GM19193 (cell line): ENCODE measurements around the gene RPL13.

Experiments
- POLR2A ChIP-seq: IDR thresholded peaks from 4 replicates; pipeline ENCODE4 v1.6.1; 2011; ENCODE audit not compliant: insufficient read depth, insufficient read length; ENCODE audit errors: extremely low read depth

Gene RPL13

GRCh38 chr16:89536886-89537548, 23.5 kb upstream of the RPL13 start:
- no peak for TF ChIP-seq POLR2A

- TF ChIP-seq POLR2A = no peak
Measured at GRCh38 chr16:89537549-89537925, 22.9 kb upstream of the RPL13 start.

DNA sequence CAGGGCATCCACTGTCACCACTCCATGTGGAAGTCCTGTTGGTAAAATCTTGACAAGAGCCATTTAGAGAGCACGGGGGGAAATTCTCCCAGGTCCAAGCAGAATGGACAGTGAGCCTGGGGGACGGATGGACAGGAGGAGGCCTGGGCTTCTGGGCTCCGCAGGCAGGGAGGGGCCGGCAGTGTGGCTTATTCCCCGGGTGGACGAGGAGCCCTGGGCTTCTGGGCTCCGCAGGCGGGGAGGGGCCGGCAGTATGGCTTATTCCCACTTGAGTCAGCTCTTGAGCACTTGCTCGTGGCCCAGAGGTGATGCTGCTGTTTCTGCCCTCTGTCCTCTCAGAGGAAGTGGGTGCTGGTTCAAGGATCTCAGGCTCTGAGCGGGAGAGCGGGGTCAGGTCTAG, 22.2 kb upstream of the RPL13 start:
- TF ChIP-seq POLR2A = no peak

DNA sequence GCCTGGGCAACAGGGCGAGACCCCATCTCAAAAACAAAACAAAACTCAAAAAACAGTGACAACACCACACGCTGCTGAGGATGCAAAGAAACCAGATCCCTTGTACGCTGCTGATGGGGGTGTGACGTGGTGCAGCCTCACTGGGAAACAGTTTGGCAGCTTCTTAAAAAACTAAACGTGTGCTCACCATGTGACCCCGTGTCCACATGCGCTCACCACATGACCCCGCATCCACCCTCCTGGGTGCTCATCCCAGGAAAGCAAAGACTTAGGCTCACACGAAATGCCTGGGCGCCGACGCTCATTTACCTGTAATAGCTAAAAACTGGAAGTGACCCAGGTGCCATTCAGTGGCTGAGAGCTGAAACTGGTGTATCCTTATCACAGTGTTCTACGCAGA, 19.9 kb upstream of the RPL13 start:
- no peak for TF ChIP-seq POLR2A

DNA sequence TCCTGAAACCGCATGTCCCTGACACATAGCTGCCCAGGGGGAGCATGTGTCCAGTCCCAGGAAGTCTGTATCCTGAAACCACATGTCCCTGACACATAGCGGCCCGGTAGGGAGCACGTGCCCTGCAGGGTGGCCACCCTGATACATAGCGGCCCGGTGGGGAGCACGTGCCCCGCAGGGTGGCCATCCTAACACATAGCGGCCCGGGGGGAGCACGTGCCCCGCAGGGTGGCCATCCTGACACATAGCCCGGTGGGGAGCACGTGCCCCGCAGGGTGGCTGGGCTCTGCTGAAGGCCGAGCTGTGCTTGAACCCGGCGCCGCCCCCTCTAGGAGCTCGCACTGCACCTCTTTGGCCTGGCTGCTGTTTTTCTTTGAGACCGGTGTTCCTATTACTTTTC, 18.7 kb upstream of the RPL13 start:
- no peak for TF ChIP-seq POLR2A

DNA sequence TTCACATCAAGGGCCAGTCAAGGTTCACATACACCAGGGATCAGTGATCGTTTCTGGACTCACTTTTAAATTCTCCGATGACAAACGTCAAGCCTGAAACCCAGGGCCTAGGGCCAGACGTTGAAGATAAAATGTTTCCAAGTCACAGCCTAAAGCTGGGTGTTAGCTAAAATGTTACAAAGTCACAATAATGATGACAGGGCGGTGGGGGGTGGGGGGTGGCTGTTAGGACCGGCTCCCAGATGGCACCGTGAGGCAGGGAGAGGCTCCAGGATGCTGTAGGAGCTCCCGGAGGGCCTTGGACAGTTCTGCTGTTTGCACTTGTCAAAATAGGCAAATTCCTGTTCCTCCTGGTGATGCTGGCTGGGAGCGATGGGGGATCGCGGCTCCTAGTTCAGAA, 16.4 kb upstream of the RPL13 start:
- TF ChIP-seq POLR2A = no peak

GRCh38 chr16:89544713-89545043, 15.8 kb upstream of the RPL13 start:
- no peak for TF ChIP-seq POLR2A

DNA sequence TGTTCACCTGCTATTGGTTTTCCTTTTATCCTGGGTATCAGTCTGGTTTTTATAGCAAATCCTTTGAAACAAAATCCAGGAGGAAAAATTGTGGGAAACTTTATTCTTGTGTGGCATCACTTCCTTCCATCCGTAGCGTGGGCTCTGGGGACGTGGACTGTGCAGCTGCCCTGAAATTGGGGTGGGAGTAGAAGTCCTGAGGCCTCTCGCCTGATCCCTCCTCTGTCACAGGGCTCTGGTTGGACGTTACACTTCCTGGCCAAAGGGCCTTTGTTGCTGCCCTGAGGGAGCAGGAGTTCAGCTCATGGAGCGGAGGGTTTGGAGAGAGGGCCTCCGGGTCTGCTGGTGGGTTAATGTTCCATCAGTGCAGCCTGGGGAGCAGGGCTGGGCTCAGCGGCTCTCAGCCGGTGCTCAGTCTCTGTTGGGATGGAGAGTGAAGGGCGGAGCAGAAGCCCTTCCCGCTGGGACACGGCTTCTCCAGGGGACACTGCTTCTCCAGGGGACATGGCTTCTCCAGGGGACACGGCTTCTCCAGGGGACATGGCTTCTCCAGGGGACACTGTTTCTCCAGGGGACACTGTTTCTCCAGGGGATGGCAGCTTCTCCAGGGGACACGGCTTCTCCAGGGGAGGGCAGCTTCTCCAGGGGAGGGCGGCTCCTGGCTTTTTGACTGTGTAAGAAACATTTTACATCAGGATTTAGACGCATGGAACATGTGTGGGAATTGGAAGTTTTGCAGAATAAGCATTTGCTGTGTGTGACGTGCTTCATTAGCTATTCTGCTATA, 15.2 kb upstream of the RPL13 start:
- no peak for TF ChIP-seq POLR2A

GRCh38 chr16:89545831-89546574, 14.5 kb upstream of the RPL13 start:
- no peak for TF ChIP-seq POLR2A

GRCh38 chr16:89546781-89547180, 13.7 kb upstream of the RPL13 start:
- no peak for TF ChIP-seq POLR2A

DNA sequence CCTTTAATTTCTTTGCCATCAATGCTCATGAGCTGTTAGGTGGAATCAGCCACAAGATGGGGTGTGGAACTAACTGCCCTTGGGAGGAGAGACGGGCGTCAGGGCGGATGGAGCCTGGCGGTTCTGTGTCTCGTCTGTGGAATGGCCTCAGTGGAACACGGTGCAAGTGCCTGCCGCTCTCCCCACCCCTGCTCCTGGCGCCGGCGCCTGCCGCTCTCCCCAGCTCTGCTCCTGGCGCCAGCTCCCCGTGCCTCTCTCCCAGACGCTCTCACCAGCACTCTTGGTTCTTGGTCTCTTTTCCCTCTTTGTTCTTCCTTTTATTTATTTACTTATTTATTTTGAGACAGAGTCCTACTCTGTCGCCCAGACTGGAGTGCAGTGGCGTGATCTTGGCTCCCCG, 13.2 kb upstream of the RPL13 start:
- no peak for TF ChIP-seq POLR2A

- no peak for TF ChIP-seq POLR2A
Measured at GRCh38 chr16:89547860-89548259, 12.6 kb upstream of the RPL13 start.

DNA sequence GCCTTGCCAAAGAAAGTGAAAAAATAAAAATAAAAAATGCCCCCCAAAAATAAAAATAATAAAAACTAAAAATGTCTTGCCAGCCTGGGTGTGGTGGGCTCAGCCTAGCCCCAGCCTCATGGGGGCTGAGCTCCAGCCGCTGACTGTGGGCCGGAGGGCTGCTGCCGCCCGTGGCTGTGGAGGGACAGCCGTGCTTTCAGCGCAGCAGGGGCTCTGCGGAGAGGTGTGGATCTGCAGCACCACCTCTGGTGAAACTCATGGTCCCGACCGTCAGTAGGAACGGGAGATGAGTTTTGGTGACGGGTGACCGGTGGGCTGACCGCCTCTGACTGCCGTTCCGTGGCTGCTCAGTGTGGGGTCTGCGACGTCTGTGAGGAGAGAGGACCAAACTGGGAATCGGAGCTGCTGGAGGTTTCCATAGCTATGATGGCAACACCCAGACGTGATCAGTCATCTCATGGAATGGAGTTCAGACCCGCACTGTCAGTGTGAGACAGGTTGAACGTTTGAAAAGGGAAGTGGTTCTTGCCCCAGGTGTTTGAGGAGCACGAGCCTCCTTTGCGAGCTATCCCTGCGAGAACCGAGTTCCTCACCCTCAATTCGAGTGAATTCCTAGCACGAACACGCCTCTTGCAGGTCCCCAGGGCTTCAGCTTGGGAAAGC, 12.0 kb upstream of the RPL13 start:
- no peak for TF ChIP-seq POLR2A

DNA sequence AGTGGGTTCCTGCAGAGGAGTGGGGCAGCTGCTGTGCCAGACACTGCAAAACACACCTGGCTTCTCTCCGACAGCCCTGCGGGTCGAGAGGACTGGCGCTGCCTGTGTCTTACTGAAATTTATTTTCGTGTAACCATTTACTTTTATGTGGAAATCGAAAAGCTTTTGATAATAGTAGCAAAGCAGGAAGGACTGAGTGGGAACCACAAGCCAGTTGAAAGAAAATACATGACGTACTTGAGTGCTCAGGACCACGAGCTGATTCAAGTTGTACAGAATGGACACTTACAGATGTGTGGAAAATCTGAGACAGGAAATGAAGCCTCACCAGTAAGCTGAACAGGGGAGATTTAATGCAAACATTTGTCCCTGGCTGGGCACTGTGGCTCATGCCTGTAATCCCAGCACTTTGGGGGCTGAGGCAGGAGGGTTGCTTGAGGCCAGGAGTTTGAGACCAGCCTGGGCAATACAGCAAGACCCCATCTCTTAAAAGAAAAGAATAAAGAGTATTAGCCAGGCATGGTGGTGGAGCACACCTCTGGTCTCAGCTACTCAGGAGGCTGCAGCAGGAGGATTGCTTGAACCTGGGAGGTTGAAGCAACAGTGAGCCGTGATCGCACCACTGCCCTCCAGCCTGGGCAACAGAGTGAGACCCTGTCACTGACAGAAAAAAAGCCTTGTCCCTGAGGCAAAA, 11.3 kb upstream of the RPL13 start:
- no peak for TF ChIP-seq POLR2A
